Measurements from ENCODE around the gene FFAR3. TPM values are rescaled to one million over a fixed set of nuclear protein-coding genes. Genes with fewer than 3 reads are reported as not detected.

Gene FFAR3
- total RNA-seq, 2 experiments from 2014 or later = not detected

DNA sequence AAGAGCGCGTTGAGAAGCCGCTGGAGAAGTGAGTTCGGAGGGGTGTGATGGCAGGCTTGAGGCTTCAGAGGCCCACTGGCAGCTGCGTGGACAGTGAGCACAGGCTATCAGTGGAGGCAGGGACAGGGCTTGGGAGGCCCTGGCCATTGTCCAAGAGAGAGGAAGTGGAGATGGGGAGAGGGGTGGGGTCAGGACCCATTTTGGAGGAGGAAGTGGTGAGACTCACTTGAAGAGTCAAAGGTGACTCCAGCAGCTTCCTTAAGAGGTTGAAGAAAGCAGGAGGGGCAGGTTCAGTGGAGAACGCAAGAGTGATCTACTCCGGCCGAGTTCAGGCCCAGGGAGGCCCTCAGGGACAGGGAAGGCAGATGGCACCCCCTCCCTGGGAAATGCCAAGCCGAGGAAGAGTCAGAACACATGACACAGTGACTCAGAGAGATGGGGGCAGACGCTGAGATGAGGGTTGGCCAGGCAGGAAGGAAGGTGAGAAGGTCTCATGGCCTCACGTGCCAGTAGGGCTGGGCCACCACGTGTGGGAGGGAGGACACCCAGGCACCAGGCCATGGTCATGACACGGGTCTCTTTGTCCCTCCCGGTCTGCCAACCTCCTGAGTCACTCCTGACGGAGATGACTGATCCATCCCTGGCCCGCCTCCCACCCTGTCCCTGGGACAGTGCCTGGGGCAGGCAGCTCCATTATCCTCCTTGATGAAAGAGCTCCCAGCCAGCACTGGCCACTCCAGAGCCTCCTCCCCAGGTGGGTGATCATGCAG, 39.4 kb upstream of the FFAR3 start:
- no peak overlapping the region for H3K4me3 Mint-ChIP-seq
- no peaks in the 10 kb centered on the region for H3K36me3 Mint-ChIP-seq
- H3K27ac Mint-ChIP-seq = no peak overlapping the region
- no peak for DNase-seq
- no peak for ATAC-seq
- CTCF ChIA-PET = interaction anchor here (0.7 to 1.9 kb wide), 3 partner anchors 34 to 176 kb away, joined by 3 to 4 read pairs (median 3); no protein-coding TSS in a partner anchor
- no peaks in the 10 kb centered on the region for H3K9me3 Mint-ChIP-seq (ENCODE audit: low read depth)
- H3K27me3 Mint-ChIP-seq = peaks cover 9% of the 10 kb centered on the region
- H3K4me1 Mint-ChIP-seq = peaks cover 7% of the 10 kb centered on the region

- H3K4me3 Mint-ChIP-seq = no peak overlapping the region
- CTCF ChIA-PET = interaction anchor here (1.0 kb wide), 1 partner anchor 33 kb away, joined by 3 read pairs; no protein-coding TSS in a partner anchor
- ATAC-seq = no peak
These were observed 38.1 kb upstream of the FFAR3 start for GRCh38 chr19:35320065-35320713.

DNA sequence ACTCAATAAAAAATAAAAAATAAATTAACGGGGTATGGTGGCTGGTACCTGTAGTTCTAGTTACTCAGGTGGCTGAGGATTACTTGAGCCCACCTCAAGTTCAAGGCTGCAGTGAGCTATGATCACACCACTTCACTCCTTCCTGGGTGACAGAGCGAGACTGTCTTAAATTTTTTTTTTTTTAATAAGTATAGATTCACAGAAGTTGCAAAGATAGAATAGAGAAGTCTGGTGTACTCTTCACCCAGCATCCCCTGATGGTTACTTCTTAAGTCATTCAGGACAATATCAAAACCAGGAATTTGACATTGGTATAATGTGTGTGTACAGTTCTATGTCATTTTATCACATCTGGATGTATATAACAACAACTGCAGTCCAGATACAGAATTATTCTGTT, 37.0 kb upstream of the FFAR3 start:
- H3K27ac Mint-ChIP-seq = no peak overlapping the region
- ATAC-seq (no peak), DNase-seq (no peak)
- peaks cover 13% of the 10 kb centered on the region for H3K27me3 Mint-ChIP-seq
- no peak overlapping the region for H3K4me3 Mint-ChIP-seq
- no peaks in the 10 kb centered on the region for H3K9me3 Mint-ChIP-seq (ENCODE audit: low read depth)
- no peaks in the 10 kb centered on the region for H3K36me3 Mint-ChIP-seq
- CTCF ChIA-PET = no interaction called here
- peaks cover 7% of the 10 kb centered on the region for H3K4me1 Mint-ChIP-seq

More at GRCh38 chr19:35320065-35320713, 38.1 kb upstream of the FFAR3 start:
- DNase-seq = no peak
- Mint-ChIP-seq H3K27ac (no peak overlapping the region), H3K27me3 (peaks cover 5% of the 10 kb centered on the region), H3K36me3 (no peaks in the 10 kb centered on the region), H3K4me1 (peaks cover 7% of the 10 kb centered on the region), H3K9me3 (ENCODE audit: low read depth) (no peaks in the 10 kb centered on the region)

GRCh38 chr19:35322014-35322413, 36.2 kb upstream of the FFAR3 start:
- H3K27ac Mint-ChIP-seq = no peak overlapping the region
- H3K27me3 Mint-ChIP-seq = peaks cover 16% of the 10 kb centered on the region
- DNase-seq (no peak), ATAC-seq (no peak)
- no peak overlapping the region for H3K4me3 Mint-ChIP-seq
- CTCF ChIA-PET = no interaction called here
- H3K9me3 Mint-ChIP-seq (ENCODE audit: low read depth) = no peaks in the 10 kb centered on the region
- no peaks in the 10 kb centered on the region for H3K36me3 Mint-ChIP-seq
- peaks cover 7% of the 10 kb centered on the region for H3K4me1 Mint-ChIP-seq

DNA sequence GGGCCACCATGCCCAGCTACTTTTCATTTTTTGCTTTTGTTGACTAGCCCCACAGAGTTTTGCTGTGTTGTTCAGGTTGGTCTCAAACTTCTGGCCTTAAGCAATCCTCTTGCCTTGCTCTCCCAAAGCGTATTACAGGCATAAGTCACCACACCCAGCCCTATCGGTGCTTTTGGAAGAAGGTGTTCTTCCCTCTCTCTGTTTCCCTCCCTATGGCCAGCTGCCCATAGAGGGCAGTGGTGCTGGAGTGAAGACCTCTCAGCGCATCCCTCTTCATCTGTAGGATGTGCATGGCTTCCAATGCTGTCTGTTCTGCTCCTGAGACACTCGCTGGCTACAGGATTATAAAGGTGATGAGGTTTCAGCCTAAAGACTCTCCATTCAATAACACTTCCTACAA, 30.6 kb upstream of the FFAR3 start:
- H3K36me3 Mint-ChIP-seq = no peaks in the 10 kb centered on the region
- peaks cover 23% of the 10 kb centered on the region for H3K27me3 Mint-ChIP-seq
- peaks cover 8% of the 10 kb centered on the region for H3K4me1 Mint-ChIP-seq
- no peaks in the 10 kb centered on the region for H3K9me3 Mint-ChIP-seq (ENCODE audit: low read depth)
- H3K4me3 Mint-ChIP-seq = no peak overlapping the region
- CTCF ChIA-PET = no interaction called here
- no peak overlapping the region for H3K27ac Mint-ChIP-seq
- ATAC-seq (no peak), DNase-seq (no peak)

GRCh38 chr19:35328851-35329285, 29.4 kb upstream of the FFAR3 start, which contains the start of gene CD22:
Gene CD22, plus strand, starts transcription at chr19:35329187. Its CDS starts 2,854 bp downstream, at chr19:35332041.
- H3K4me1 Mint-ChIP-seq = peaks cover 15% of the 10 kb centered on the region
- no peak within 1 kb of the TSS for H3K27ac Mint-ChIP-seq
- H3K4me3 Mint-ChIP-seq = no peak within 1 kb of the TSS
- CTCF ChIA-PET = no interaction called here
- H3K36me3 Mint-ChIP-seq = no peaks in the 10 kb centered on the region
- DNase-seq (no peak), ATAC-seq (no peak)
- peaks cover 23% of the 10 kb centered on the region for H3K27me3 Mint-ChIP-seq
- no peaks in the 10 kb centered on the region for H3K9me3 Mint-ChIP-seq (ENCODE audit: low read depth)

DNA sequence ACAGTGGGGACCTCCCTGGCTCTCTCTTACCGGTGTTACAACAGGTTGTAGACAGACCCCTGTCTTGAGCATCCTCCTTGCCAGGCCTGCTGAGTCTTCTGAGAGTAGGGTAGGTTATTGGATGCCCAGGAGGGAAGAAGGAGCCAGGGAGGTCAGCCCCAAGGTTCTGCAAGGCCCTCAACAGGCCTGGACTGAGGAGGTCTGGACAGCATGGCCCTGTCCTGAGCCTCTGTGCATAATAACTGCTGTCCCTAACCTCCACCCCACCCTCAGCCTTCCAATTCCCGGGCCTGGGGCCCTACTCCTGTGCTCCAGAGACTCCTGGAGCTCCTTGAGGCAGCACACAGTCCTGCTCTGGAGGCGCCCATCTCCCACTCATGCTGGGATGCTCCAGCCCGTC, 28.9 kb upstream of the FFAR3 start:
- Mint-ChIP-seq H3K4me1 (peaks cover 16% of the 10 kb centered on the region), H3K27me3 (peaks cover 25% of the 10 kb centered on the region), H3K4me3 (no peak overlapping the region), H3K27ac (no peak overlapping the region), H3K36me3 (no peaks in the 10 kb centered on the region), H3K9me3 (ENCODE audit: low read depth) (no peaks in the 10 kb centered on the region)
- CTCF ChIA-PET = no interaction called here
- ATAC-seq = no peak
- DNase-seq = no peak

DNA sequence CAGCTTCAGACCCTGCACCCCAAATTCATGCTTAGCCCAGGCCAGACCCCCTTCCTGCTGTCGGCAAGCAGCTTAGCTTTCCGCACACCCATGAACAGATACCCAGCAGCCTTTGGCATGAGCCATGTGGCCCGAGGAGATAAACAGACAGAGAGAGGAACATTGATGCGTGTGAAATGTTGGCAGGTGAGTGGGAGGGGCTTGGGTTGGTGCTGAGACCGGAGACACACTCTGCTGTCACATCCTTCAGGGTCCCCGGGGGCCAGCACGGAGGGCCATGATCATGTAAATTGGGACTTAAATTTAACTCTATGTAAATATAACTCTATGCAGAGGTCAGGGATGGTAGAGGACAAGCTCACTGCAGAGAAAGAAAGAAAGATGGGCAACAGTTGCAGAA, 27.8 kb upstream of the FFAR3 start:
- DNase-seq (no peak), ATAC-seq (no peak)
- H3K4me1 Mint-ChIP-seq = peaks cover 18% of the 10 kb centered on the region
- H3K9me3 Mint-ChIP-seq (ENCODE audit: low read depth) = no peaks in the 10 kb centered on the region
- peaks cover 30% of the 10 kb centered on the region for H3K27me3 Mint-ChIP-seq
- CTCF ChIA-PET = interaction anchor here (1.0 kb wide), 1 partner anchor 95 kb away, joined by 3 read pairs; no protein-coding TSS in a partner anchor
- H3K4me3 Mint-ChIP-seq = no peak overlapping the region
- no peak overlapping the region for H3K27ac Mint-ChIP-seq
- H3K36me3 Mint-ChIP-seq = no peaks in the 10 kb centered on the region

DNA sequence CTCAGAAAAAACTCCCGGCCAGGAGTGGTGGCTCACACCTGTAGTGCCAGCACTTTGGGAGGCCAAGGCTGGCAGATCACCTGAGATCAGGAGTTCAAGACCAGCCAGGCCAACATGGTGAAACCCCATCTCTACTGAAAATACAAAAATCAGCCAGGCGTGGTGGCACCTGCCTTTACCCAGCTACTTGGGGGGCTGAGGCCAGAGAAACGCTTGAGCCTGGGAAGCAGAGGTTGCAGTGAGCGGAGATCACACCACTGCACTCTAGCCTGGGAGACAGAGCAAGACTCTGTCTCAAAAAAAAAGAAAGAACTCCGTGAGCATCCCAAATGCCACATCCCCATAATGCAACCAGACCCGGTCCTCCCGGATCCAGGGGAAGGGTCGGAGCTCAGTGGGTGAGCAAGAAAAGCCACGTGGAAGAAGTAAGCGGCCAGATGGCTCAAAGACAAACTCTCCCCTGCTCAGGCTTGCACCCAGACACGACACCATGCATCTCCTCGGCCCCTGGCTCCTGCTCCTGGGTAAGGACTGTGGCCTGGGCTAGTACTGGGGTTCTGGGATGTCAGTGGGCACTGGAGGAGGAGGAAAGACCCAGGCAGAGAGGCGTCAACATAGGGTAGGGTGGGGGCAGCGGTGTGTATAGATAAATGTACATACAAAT, 26.6 kb upstream of the FFAR3 start:
- DNase-seq = no peak
- CTCF ChIA-PET = no interaction called here
- Mint-ChIP-seq H3K36me3 (no peaks in the 10 kb centered on the region), H3K27ac (no peak overlapping the region), H3K9me3 (ENCODE audit: low read depth) (no peaks in the 10 kb centered on the region), H3K4me3 (no peak overlapping the region), H3K27me3 (peaks cover 24% of the 10 kb centered on the region), H3K4me1 (peaks cover 18% of the 10 kb centered on the region)
- ATAC-seq = no peak

GRCh38 chr19:35332817-35333216, 25.4 kb upstream of the FFAR3 start:
- Mint-ChIP-seq H3K36me3 (no peaks in the 10 kb centered on the region), H3K27ac (no peak overlapping the region), H3K4me3 (no peak overlapping the region), H3K4me1 (peaks cover 18% of the 10 kb centered on the region), H3K27me3 (peaks cover 23% of the 10 kb centered on the region), H3K9me3 (ENCODE audit: low read depth) (no peaks in the 10 kb centered on the region)
- ATAC-seq (peak; percentile 58), DNase-seq (no peak)
- CTCF ChIA-PET = interaction anchor here (1.0 to 1.9 kb wide), 2 partner anchors 162 to 164 kb away, joined by 3 to 6 read pairs; no protein-coding TSS in a partner anchor

DNA sequence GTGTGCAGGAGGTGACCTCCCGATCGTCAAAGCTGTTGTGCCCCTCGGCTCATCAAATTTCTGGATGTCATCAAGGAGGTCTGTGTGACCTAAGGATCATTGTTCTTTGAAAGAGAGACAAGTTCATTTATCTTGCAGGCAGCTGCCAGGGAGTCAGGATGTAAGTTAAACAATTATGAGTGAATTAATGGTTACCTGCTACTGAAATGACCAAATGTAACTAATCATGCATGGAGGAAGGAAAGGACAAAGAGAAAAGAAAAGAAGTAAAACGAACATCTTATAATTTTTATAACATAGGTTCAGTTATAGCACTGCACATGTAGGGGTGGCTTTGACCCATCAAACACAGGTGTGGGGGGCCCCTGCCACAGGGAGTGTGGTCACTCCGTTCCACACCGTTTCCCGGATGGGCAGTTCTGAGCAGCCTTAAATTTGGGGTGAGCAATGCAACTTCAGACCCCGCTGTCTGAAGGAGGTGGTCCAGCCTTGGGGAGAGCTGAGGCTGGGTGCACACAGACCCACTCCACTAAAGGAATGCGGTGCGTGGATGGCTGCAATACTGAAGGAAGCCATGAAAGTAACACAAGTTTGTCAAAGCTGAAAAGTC, 24.0 kb upstream of the FFAR3 start:
- CTCF ChIA-PET = interaction anchor here (0.6 to 1.9 kb wide), 3 partner anchors 153 to 584 kb away, joined by 3 to 6 read pairs (median 4); no protein-coding TSS in a partner anchor
- ATAC-seq (no peak), DNase-seq (no peak)
- peaks cover 12% of the 10 kb centered on the region for H3K4me1 Mint-ChIP-seq
- H3K27me3 Mint-ChIP-seq = peaks cover 26% of the 10 kb centered on the region
- H3K36me3 Mint-ChIP-seq = no peaks in the 10 kb centered on the region
- no peak overlapping the region for H3K27ac Mint-ChIP-seq
- no peaks in the 10 kb centered on the region for H3K9me3 Mint-ChIP-seq (ENCODE audit: low read depth)
- H3K4me3 Mint-ChIP-seq = no peak overlapping the region

GRCh38 chr19:35336166-35336955, 21.9 kb upstream of the FFAR3 start:
- CTCF ChIA-PET = interaction anchor here (1.0 kb wide), 1 partner anchor 13 kb away, joined by 3 read pairs; no protein-coding TSS in a partner anchor
- Mint-ChIP-seq H3K9me3 (ENCODE audit: low read depth) (no peaks in the 10 kb centered on the region), H3K4me3 (no peak overlapping the region), H3K27me3 (peaks cover 20% of the 10 kb centered on the region), H3K4me1 (peaks cover 12% of the 10 kb centered on the region), H3K36me3 (no peaks in the 10 kb centered on the region), H3K27ac (no peak overlapping the region)
- ATAC-seq (no peak), DNase-seq (no peak)
